COLO829 (cell line): ENCODE measurements around the gene SUGP2.
A peak's percentile ranks its signal among the peaks of the same experiment; 100 is the strongest.
"Not testable (repeated sequence)": the region's sequence is repeated elsewhere in the genome, so short reads cannot be mapped to it uniquely, and the experiment has no call there.

Experiments
- DNase-seq: peaks from one replicate; pipeline ENCODE4 v3.0.0; 2012; ENCODE audit warnings: low spot score

SUGP2 gene

DNA sequence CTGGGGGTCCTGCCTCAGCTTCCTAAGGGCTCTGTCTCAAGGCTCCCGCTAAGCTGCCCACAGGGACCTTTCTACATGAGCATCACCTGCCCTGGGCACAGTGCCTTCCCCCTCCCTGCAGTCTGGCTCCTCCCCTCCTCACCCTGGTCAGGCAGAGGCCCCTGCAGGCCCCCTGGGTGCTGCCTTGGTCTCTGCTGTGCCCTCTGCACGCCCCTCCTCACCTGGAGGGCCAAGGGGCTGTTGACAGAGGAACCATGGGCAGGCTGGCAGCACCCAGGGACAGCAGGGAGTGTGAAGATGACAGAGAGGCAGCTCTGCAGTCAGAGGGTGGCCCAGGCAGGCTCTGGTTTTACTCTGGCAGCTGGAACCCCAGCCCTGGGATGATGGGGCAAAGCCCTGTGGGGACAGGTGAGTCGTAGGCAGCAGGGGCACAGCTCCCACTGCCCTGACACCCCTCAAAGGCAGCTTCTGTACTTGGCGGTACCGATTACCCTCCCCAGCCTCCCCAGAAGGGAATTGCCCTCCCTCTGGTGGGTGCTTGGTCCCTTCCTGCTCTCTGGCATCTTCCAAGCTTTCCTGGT is 43.1 kb downstream of the SUGP2 start:
- no peak for DNase-seq

DNA sequence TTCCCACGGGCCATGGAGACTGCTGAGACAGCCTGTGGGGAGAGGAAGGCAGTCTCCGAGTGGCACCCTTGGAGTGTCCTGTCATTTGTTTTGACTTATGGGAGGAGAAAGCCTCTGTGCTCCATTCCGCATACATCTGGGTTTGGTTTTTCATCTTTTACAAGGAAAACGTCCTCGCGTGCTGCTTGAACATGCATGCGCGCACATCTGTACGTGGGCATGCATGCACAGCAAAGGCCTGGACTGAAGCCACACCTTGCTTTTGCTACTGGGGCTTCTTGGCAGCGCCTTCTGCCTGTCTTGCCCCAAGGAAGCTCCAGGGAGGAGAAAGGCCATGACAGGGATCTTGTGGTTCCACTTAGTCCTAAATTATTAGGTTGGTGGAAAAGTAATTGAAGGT is 44.0 kb downstream of the SUGP2 start:
- DNase-seq = no peak

- DNase-seq = no peak
Measured at GRCh38 chr19:18987456-18987855, 45.9 kb downstream of the SUGP2 start.

DNA sequence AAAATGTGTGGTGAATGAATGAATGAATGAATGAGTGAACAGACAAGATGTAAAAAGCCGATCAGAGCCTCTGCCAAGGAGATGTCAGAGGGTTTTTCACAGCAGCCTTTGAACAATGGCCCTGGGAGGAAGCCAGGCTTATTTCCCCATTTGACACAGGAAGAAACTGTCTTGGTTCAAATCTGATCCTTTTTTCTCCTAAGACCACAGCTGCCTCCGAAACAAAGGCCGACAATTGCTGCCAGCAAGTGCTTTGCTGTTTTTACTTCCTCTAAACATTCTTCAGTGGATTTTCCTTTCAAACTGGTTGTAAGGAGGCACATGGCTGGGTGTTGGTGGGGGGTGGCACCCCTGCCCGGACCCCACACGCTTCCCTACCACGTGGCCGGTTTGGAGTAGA is 48.1 kb downstream of the SUGP2 start:
- no peak for DNase-seq

- DNase-seq = no peak
Measured at GRCh38 chr19:18984251-18984650, 49.1 kb downstream of the SUGP2 start.

DNA sequence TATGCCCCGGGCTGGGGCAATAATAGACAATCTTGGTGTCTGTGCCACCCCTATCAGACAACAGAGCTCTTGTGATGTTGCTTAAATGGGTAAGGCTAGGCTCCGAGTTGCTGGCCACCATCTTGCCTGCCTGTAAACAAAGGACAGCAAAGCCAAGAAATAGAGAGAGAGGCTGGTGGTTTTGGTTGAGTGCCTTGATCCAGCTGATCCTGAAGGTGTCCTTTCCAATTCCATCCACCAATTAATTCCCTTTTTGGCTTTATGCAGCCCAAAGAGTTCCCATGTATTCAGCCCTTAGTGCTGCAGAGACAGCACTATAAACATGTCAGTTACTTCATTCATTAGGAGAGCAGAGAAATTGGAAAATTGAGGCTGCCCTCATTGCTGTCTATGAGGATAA is 50.6 kb downstream of the SUGP2 start:
- no peak for DNase-seq

- no peak for DNase-seq
Measured at GRCh38 chr19:18980432-18981020, 52.8 kb downstream of the SUGP2 start.

GRCh38 chr19:18978616-18979015 is 54.7 kb downstream of the SUGP2 start:
- no peak for DNase-seq

DNA sequence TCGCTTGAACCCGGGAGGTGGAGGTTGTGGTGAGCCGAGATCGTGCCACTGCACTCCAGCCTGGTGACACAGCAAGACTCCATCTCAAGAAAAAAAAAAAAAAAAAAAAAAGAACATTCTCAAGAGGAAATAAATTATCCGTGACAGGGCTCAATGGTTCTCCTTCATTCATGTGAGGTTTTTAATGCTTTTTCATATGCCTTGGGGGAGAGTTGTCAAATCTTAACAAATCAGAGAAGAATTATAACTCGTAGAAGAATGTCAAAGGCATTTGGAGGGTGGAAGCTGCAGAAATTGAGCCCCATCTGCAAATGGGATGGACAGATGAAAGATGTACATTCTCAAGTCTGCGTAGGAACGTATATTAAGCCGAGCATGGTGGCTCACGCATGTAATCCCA is 57.4 kb downstream of the SUGP2 start:
- DNase-seq = peak; percentile 89

DNA sequence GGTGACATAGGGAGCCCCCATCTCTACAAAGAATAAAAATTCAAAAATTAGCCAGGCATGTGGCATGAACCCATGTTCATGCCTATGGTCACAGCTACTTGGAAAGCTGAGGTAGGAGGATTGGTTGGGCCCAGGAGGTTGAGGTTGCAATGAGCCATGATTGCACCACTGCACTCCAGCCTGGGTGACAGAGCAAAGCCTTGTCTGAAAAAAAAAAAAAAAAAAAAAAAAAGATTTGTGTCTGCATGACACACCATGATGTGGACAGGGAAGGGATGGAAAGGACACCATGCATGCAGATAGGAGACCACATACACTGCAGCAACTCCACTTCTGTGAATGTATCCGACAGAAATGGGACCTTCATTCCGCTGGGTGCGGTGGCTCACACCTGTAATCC is 58.3 kb downstream of the SUGP2 start:
- DNase-seq = no peak

- DNase-seq = no peak
Measured at GRCh38 chr19:18972851-18973250, 60.5 kb downstream of the SUGP2 start.

- DNase-seq = no peak
Measured at GRCh38 chr19:18972301-18972811, 61.0 kb downstream of the SUGP2 start.

DNA sequence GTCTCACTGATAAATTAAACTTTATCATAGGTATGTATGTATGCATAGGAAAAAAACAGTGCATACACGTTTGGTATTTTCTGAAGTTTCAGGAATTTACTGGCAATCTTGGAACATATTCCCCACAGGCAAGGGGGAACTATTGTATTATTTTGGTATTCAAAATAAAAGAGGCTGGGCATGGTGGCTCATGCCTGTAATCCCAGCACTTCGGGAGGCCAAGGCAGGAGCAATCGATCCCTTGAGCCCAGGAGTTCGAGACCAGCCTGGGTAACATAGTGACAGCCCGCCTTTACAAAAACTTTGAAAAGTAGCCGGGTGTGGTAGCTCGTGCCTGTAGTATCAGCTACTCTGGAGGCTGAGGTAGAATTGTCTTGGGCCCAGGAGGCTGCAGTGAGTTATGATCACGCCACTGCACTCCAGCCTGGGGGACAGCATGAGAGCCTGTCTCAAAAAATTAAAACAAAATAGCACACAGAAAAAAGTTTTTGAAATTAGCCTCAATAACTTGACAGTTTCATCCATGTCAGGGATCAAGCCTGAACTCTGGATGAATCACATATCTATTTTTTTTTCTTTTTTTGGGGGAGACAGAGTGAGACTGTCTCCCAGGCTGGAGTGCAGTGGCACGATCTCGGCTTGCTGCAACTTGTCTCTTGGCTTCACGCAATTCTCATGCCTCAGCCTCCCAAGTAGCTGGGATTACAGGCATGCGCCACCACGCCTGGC is 63.2 kb downstream of the SUGP2 start:
- DNase-seq = no peak

DNA sequence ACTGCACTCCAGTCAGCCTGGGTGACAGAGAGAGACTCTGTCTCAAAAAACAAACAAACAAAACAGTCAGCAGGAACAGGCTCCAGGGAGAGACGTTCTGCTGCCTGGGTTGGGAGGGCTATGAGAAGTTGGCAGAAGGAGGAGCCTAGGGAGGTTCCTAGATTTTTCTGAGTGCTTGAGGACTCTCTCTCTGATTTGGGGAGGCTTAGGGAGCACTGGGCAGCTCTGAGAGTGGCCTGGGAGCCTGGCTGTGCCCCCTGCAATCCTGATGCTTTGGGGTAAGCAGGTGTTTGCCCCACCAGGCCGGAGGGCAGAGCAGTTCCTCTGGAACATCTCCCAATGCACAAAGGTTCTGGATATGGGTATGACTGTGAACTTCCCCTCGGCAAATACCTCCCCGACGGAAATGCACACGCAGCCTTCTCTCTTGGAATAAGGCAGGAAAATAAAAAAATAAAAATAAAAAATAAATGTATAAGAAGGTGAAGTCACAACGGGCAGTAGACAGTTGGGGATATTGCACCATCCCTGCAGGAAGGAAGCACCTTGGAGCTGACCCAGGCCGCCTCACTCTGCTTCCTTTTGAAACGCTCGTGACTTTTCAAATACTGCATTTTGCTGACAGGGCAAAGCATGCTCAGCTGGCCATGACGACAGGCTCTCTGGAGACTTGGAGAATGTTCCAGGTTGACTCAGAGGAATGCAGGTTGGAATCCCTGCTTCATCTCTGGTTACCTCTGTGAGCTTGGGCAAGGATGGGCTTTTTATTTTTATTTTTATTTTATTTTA is 65.8 kb downstream of the SUGP2 start:
- no peak for DNase-seq

GRCh38 chr19:18966307-18966706 is 67.0 kb downstream of the SUGP2 start:
- DNase-seq = no peak

- no peak for DNase-seq
Measured at GRCh38 chr19:18964121-18964520, 69.2 kb downstream of the SUGP2 start.

DNA sequence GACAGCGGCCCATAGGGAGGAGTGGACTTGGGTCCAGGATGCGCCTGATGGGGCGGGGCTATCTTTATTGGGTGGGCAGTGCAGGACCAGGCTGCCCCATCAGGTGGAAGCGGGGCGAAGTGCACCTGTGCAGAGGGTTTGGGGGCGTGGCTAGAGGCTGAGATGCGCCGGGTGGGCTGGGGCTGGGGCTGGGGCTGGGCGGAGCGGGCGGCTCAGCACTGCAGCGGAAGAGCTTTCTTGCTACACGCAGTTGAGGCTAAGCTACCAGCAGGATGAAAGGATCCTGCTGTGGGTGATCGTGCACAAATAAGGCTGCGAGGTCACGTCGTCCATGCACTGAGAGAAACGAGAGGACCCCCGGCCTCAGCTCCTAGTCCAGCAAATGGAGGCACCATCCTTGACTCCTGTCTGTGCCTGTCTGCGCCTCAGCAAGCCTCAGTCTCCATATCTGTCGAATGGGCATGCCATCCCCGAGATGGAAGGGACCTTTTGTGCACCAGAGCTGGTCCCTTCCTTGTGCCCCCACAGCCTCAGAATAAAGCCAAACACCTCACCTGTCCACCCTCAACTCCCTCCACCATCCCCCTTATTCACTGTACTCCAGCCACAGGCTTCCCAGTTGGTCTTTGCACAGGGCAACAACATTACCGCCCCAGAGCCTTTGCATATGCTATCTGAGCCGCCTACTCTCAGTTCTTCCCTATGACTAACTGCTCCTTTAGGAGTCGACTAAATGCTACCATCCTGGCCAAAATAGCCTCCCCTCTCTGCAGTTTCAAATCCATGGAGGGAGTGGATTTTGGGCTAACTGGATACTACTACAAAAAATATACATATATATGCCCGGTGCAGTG is 71.3 kb downstream of the SUGP2 start:
- no peak for DNase-seq

DNA sequence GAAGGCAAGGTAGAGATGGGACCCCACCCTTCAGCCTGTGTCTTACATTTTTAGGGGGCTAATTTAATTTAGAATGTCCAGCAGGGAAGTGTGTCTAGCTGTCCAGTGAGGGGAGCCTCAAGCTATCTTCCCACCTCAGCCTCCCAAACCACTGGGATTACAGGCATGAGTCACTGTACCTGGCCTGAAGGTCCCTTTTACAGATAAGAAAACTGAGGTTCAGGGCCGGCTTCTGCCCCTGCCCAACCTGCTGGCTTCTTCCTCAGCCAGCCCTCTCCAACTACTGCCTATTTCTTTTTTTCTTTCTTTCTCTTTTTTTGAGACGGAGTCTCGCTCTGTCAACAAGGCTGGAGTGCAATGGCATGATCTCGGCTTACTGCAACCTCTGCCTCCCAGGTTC is 72.9 kb downstream of the SUGP2 start:
- no peak for DNase-seq

GRCh38 chr19:18955042-18955441 is 78.3 kb downstream of the SUGP2 start:
- no peak for DNase-seq

- DNase-seq = no peak
Measured at GRCh38 chr19:18954094-18954493, 79.2 kb downstream of the SUGP2 start.

- not testable (repeated sequence) for DNase-seq
Measured at GRCh38 chr19:18952364-18953003, 80.8 kb downstream of the SUGP2 start.
